SU-DHL-6 (cell line): ENCODE results near the gene TRIOBP.

Source experiments
- H2AFZ ChIP-seq: fragments of 200-600 bp; sonication (generic); 2 replicates; pipeline ENCODE4 v1.6.1; 2014; ENCODE audit warnings: low read depth, mild to moderate bottlenecking, moderate library complexity, mixed read lengths, antibody characterized with exemption, low read length; ENCODE audit not compliant: severe bottlenecking
- H3F3A ChIP-seq: fragments of 200-600 bp; shearing (Covaris generic); 2 replicates; pipeline ENCODE4 v1.6.0; 2016; ENCODE audit warnings: antibody characterized with exemption, mild to moderate bottlenecking; ENCODE audit not compliant: insufficient read depth
- H3K27ac ChIP-seq: fragments of 200-600 bp; sonication (generic); 2 replicates; pipeline ENCODE4 v1.5.1; 2016; ENCODE audit warnings: low read depth, mild to moderate bottlenecking, low read length, moderate library complexity, mixed read lengths
- H3K27me3 ChIP-seq: fragments of 200-600 bp; sonication (generic), shearing (Covaris generic); 2 replicates; pipeline ENCODE4 v1.6.0; 2014; ENCODE audit warnings: mild to moderate bottlenecking, low read length
- H3K36me3 ChIP-seq: fragments of 200-600 bp; sonication (generic); 2 replicates; pipeline ENCODE4 v1.6.1; 2014; ENCODE audit warnings: mild to moderate bottlenecking, low read length, mixed read lengths
- H3K4me2 ChIP-seq: fragments of 300-600, 200-600 bp; shearing (Covaris generic), sonication (generic); 2 replicates; pipeline ENCODE4 v1.6.0; 2014; ENCODE audit warnings: low read length, low read depth, mild to moderate bottlenecking; ENCODE audit not compliant: poor library complexity, severe bottlenecking
- H3K4me3 ChIP-seq: fragments of 200-600 bp; sonication (generic); 2 replicates; pipeline ENCODE4 v1.5.1; 2014; ENCODE audit warnings: antibody characterized with exemption, low read length, mild to moderate bottlenecking, mixed read lengths; ENCODE audit not compliant: insufficient read depth, poor library complexity, severe bottlenecking
- H3K79me2 ChIP-seq: fragments of 200-600 bp; sonication (generic); 2 replicates; pipeline ENCODE4 v1.6.1; 2014; ENCODE audit warnings: mild to moderate bottlenecking, low read length, moderate library complexity; ENCODE audit not compliant: insufficient read depth
- H3K9ac ChIP-seq: fragments of 200-600 bp; sonication (generic); 2 replicates; pipeline ENCODE4 v1.7.0; 2014; ENCODE audit warnings: mild to moderate bottlenecking, low read length
- H3K9me2 ChIP-seq: fragments of 200-600 bp; sonication (generic); replicated peaks from 2 replicates; pipeline ENCODE4 v1.6.1; 2014; ENCODE audit warnings: low read length; ENCODE audit not compliant: insufficient read depth
- H3K9me3 ChIP-seq: fragments of 200-600 bp; sonication (generic); 2 replicates; pipeline ENCODE4 v1.6.1; 2014; ENCODE audit warnings: low read length, mixed read lengths; ENCODE audit not compliant: insufficient read depth
- H4K20me1 ChIP-seq: fragments of 200-600 bp; sonication (generic); 2 replicates; pipeline ENCODE4 v1.6.1; 2014; ENCODE audit warnings: low read depth, mild to moderate bottlenecking, antibody characterized with exemption, low read length, moderate library complexity, mixed read lengths
- CTCF ChIP-seq: fragments of 200-600 bp; sonication (generic); IDR thresholded peaks from one replicate; pipeline ENCODE4 v1.5.1; 2017; ENCODE audit warnings: antibody characterized with exemption, mild to moderate bottlenecking, low read length, moderate library complexity; ENCODE audit not compliant: insufficient read depth, poor library complexity, severe bottlenecking
- EZH2phosphoT487 ChIP-seq: fragments of 200-600 bp; sonication (generic), shearing (Covaris generic); conservative IDR thresholded peaks from 2 replicates; pipeline ENCODE4 v1.6.1; 2018; ENCODE audit warnings: mild to moderate bottlenecking, antibody characterized with exemption, low read length, moderate library complexity, mixed read lengths

TRIOBP gene

DNA sequence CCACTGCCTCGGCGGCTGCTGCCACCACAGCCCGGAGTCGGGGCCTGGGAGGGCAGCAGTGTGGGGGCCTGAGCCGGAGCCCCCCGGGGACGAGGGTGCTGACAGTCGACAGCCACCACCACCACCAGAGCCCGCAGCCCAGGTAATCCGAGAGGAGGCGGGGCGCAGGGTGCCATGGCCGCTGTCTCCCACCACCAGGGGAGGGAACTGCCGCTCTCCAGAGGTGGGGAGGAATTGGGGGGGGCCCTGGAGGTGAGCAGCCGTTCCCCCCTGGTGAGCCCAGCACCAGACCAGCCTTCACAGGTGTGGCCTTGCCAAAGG lies 12.6 kb downstream of the TRIOBP start:
- Histone ChIP-seq H3K36me3 (no peaks in the 10 kb centered on the region), H3K9me2 (no peaks in the 10 kb centered on the region), H3K4me2 (no peak overlapping the region), H3K9me3 (no peaks in the 10 kb centered on the region), H3K4me3 (no peak overlapping the region), H4K20me1 (no peaks in the 10 kb centered on the region), H2AFZ (no peak overlapping the region), H3K27me3 (no peaks in the 10 kb centered on the region), H3K9ac (no peak overlapping the region), H3F3A (no peaks in the 10 kb centered on the region), H3K27ac (no peak overlapping the region), H3K79me2 (no peaks in the 10 kb centered on the region)
- TF ChIP-seq EZH2phosphoT487 (no peak), CTCF (no peak)

- Histone ChIP-seq H3K9ac (no peak overlapping the region), H3K27me3 (no peaks in the 10 kb centered on the region), H3K9me3 (no peaks in the 10 kb centered on the region), H2AFZ (no peak overlapping the region), H3K27ac (no peak overlapping the region), H3K79me2 (no peaks in the 10 kb centered on the region), H3K4me2 (no peak overlapping the region), H3K36me3 (no peaks in the 10 kb centered on the region), H4K20me1 (no peaks in the 10 kb centered on the region), H3F3A (no peaks in the 10 kb centered on the region), H3K9me2 (no peaks in the 10 kb centered on the region), H3K4me3 (no peak overlapping the region)
- TF ChIP-seq EZH2phosphoT487 (no peak), CTCF (no peak)
Observed at GRCh38 chr22:37710675-37711074, 13.8 kb downstream of the TRIOBP start.

GRCh38 chr22:37711490-37711889 lies 14.6 kb downstream of the TRIOBP start:
- H3K9me2 ChIP-seq: no peaks in the 10 kb centered on the region
- H3K27me3 ChIP-seq: no peaks in the 10 kb centered on the region
- H4K20me1 ChIP-seq: no peaks in the 10 kb centered on the region
- no peak overlapping the region for H3K27ac ChIP-seq
- H3K9ac ChIP-seq: no peak overlapping the region
- no peaks in the 10 kb centered on the region for H3K9me3 ChIP-seq
- no peaks in the 10 kb centered on the region for H3K79me2 ChIP-seq
- H3K4me3 ChIP-seq: no peak overlapping the region
- TF ChIP-seq CTCF (no peak), EZH2phosphoT487 (no peak)
- H3K4me2 ChIP-seq: no peak overlapping the region
- H2AFZ ChIP-seq: no peak overlapping the region
- H3K36me3 ChIP-seq: no peaks in the 10 kb centered on the region
- H3F3A ChIP-seq: no peaks in the 10 kb centered on the region

DNA sequence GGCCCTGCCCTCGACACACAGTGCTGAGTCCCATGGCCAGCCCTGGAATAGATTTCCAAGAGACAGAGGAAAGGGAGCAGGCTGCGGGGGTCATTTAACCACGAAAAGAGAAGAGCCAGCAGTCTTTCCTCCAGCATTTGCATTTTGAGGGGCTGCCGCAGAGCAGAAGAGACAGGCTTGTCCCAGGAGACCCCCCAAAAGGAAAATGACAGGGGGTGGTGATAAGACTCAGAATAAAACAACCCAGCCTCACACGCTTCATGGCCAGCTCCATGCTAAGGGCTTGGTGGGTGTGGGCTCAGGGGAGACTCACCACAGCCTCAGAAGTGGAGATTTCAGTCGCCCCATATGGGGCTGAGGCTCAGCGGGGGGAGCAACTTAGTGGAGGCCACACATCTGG lies 16.9 kb downstream of the TRIOBP start:
- TF ChIP-seq EZH2phosphoT487: no peak
- TF ChIP-seq CTCF: no peak
- H3K4me3 ChIP-seq: no peak overlapping the region
- H3K27ac ChIP-seq: no peak overlapping the region
- H3K9me2 ChIP-seq: no peaks in the 10 kb centered on the region
- H3F3A ChIP-seq: no peaks in the 10 kb centered on the region
- no peaks in the 10 kb centered on the region for H3K27me3 ChIP-seq
- H4K20me1 ChIP-seq: no peaks in the 10 kb centered on the region
- H3K9ac ChIP-seq: no peak overlapping the region
- H3K4me2 ChIP-seq: no peak overlapping the region
- no peaks in the 10 kb centered on the region for H3K36me3 ChIP-seq
- H2AFZ ChIP-seq: no peak overlapping the region
- H3K9me3 ChIP-seq: no peaks in the 10 kb centered on the region
- no peaks in the 10 kb centered on the region for H3K79me2 ChIP-seq
